Measurements from ENCODE around the gene TTI1.

DNA sequence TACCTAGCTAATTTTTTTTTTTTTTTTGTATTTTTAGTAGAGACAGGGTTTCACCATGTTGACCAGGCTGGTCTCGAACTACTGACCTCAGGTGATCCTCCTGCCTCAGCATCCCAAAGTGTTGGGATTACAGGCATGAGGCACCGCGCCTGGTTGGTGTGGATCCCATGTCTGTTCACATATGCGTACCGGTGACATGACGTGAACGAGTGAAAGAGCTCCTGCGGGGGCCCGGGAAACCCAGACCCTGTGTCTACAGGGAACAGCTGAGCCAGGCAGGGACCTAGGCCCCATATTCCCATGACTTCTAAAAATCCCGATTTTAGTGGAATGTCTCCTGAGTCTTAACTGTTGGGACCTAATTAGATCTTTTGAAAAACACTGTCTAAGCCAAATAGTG is 97.2 kb downstream of the TTI1 start:
- TF ChIP-seq, protein P1, sequence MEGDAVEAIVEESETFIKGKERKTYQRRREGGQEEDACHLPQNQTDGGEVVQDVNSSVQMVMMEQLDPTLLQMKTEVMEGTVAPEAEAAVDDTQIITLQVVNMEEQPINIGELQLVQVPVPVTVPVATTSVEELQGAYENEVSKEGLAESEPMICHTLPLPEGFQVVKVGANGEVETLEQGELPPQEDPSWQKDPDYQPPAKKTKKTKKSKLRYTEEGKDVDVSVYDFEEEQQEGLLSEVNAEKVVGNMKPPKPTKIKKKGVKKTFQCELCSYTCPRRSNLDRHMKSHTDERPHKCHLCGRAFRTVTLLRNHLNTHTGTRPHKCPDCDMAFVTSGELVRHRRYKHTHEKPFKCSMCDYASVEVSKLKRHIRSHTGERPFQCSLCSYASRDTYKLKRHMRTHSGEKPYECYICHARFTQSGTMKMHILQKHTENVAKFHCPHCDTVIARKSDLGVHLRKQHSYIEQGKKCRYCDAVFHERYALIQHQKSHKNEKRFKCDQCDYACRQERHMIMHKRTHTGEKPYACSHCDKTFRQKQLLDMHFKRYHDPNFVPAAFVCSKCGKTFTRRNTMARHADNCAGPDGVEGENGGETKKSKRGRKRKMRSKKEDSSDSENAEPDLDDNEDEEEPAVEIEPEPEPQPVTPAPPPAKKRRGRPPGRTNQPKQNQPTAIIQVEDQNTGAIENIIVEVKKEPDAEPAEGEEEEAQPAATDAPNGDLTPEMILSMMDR (IDR thresholded peaks at IDR 0.05 in 4 of 5, conservative IDR thresholded peaks at IDR 0.05 in 1 of 5): no peak
- no peak for TF ChIP-seq POLR2A (IDR thresholded peaks at IDR 0.05)
